HEK293T (cell line): ENCODE results near the gene CD163L1.

Source experiments
- ARNT ChIP-seq: fragments of 450-650 bp; IDR thresholded peaks from 2 replicates; pipeline ENCODE4 v1.6.1; 2017; ENCODE audit warnings: mild to moderate bottlenecking
- BHLHE40 ChIP-seq: fragments of 450-650 bp; IDR thresholded peaks from 2 replicates; pipeline ENCODE4 v1.6.1; 2016; ENCODE audit warnings: mild to moderate bottlenecking, moderate library complexity, borderline replicate concordance
- CTBP1 ChIP-seq: fragments of 450-650 bp; IDR thresholded peaks from 2 replicates; pipeline ENCODE4 v1.6.1; 2016; ENCODE audit warnings: borderline replicate concordance
- ELF4 ChIP-seq: fragments of 450-650 bp; IDR thresholded peaks from 2 replicates; pipeline ENCODE4 v1.6.1; 2017; ENCODE audit warnings: antibody characterized with exemption
- FOXK2 ChIP-seq: fragments of 450-650 bp; IDR thresholded peaks from 2 replicates; pipeline ENCODE4 v1.6.1; 2016; ENCODE audit warnings: mild to moderate bottlenecking
- FOXM1 ChIP-seq: fragments of 450-650 bp; IDR thresholded peaks from 2 replicates; pipeline ENCODE4 v1.6.1; 2017; ENCODE audit warnings: mild to moderate bottlenecking, borderline replicate concordance
- HDGF ChIP-seq: fragments of 450-650 bp; IDR thresholded peaks from 2 replicates; pipeline ENCODE4 v1.6.1; 2017; ENCODE audit warnings: antibody characterized with exemption, borderline replicate concordance
- LEF1 ChIP-seq: fragments of 450-650 bp; IDR thresholded peaks from 2 replicates; pipeline ENCODE4 v1.6.1; 2017; ENCODE audit warnings: mild to moderate bottlenecking, borderline replicate concordance
- NFRKB ChIP-seq: fragments of 450-650 bp; IDR thresholded peaks from 2 replicates; pipeline ENCODE4 v1.6.1; 2016; ENCODE audit warnings: mild to moderate bottlenecking, moderate library complexity
- SP1 ChIP-seq: fragments of 450-650 bp; IDR thresholded peaks from 2 replicates; pipeline ENCODE4 v1.6.1; 2017
- SUZ12 ChIP-seq: fragments of 450-650 bp; IDR thresholded peaks from 2 replicates; pipeline ENCODE4 v1.6.1; 2016; ENCODE audit warnings: mild to moderate bottlenecking
- TARDBP ChIP-seq: fragments of 450-650 bp; IDR thresholded peaks from 2 replicates; pipeline ENCODE4 v1.6.1; 2016
- TF ChIP-seq, protein P1 (sequence below): fragments of 450-650 bp; IDR thresholded peaks from 2 replicates; pipeline ENCODE4 v1.6.1; 2016

DNA sequence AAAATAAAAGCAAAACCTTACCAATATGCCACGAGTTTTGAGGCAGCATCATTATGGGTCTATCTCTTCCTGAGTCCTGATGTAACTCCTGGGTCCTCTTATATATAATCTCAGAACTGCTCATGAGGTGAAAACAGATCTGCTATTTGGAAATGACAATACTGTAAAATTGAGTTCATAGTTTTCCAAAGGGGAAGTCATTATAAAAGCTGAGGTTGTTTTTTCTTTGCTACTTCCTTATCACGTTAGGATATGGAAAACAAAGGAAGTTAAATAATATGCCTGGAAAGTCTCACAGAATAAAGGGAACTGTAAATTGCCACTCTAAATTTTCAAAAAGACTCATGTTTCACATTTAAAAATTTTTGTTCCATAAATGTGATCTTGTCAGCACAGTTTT, at the start of gene CD163L1:
- TF ChIP-seq, protein P1, sequence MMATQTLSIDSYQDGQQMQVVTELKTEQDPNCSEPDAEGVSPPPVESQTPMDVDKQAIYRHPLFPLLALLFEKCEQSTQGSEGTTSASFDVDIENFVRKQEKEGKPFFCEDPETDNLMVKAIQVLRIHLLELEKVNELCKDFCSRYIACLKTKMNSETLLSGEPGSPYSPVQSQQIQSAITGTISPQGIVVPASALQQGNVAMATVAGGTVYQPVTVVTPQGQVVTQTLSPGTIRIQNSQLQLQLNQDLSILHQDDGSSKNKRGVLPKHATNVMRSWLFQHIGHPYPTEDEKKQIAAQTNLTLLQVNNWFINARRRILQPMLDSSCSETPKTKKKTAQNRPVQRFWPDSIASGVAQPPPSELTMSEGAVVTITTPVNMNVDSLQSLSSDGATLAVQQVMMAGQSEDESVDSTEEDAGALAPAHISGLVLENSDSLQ, result no peak
- no peak for TF ChIP-seq ELF4
- no peak for TF ChIP-seq SUZ12
- no peak for TF ChIP-seq CTBP1
- TF ChIP-seq TARDBP, result no peak
- no peak for TF ChIP-seq FOXM1
- no peak for TF ChIP-seq BHLHE40
- TF ChIP-seq FOXK2, result no peak
- TF ChIP-seq NFRKB, result no peak
- no peak for TF ChIP-seq SP1
- no peak for TF ChIP-seq ARNT
- no peak for TF ChIP-seq HDGF
- no peak for TF ChIP-seq LEF1
